Liver (tissue), 1 donor: Measurements from ENCODE around the gene BANK1.

Experiments used
- TF ChIP-seq, protein P1 (sequence below): IDR thresholded peaks from 2 replicates; pipeline ENCODE4 v1.6.1; 2016; ENCODE audit warnings: antibody characterized with exemption
- TF ChIP-seq, protein P2 (sequence below): IDR thresholded peaks from 2 replicates; pipeline ENCODE4 v1.6.1; 2016; ENCODE audit warnings: antibody characterized with exemption, mild to moderate bottlenecking

- TF ChIP-seq, protein P1, sequence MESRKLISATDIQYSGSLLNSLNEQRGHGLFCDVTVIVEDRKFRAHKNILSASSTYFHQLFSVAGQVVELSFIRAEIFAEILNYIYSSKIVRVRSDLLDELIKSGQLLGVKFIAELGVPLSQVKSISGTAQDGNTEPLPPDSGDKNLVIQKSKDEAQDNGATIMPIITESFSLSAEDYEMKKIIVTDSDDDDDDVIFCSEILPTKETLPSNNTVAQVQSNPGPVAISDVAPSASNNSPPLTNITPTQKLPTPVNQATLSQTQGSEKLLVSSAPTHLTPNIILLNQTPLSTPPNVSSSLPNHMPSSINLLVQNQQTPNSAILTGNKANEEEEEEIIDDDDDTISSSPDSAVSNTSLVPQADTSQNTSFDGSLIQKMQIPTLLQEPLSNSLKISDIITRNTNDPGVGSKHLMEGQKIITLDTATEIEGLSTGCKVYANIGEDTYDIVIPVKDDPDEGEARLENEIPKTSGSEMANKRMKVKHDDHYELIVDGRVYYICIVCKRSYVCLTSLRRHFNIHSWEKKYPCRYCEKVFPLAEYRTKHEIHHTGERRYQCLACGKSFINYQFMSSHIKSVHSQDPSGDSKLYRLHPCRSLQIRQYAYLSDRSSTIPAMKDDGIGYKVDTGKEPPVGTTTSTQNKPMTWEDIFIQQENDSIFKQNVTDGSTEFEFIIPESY, result no peak
- TF ChIP-seq, protein P2, sequence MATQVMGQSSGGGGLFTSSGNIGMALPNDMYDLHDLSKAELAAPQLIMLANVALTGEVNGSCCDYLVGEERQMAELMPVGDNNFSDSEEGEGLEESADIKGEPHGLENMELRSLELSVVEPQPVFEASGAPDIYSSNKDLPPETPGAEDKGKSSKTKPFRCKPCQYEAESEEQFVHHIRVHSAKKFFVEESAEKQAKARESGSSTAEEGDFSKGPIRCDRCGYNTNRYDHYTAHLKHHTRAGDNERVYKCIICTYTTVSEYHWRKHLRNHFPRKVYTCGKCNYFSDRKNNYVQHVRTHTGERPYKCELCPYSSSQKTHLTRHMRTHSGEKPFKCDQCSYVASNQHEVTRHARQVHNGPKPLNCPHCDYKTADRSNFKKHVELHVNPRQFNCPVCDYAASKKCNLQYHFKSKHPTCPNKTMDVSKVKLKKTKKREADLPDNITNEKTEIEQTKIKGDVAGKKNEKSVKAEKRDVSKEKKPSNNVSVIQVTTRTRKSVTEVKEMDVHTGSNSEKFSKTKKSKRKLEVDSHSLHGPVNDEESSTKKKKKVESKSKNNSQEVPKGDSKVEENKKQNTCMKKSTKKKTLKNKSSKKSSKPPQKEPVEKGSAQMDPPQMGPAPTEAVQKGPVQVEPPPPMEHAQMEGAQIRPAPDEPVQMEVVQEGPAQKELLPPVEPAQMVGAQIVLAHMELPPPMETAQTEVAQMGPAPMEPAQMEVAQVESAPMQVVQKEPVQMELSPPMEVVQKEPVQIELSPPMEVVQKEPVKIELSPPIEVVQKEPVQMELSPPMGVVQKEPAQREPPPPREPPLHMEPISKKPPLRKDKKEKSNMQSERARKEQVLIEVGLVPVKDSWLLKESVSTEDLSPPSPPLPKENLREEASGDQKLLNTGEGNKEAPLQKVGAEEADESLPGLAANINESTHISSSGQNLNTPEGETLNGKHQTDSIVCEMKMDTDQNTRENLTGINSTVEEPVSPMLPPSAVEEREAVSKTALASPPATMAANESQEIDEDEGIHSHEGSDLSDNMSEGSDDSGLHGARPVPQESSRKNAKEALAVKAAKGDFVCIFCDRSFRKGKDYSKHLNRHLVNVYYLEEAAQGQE, result no peak
Observed at GRCh38 chr4:101855239-101855638, 64.7 kb downstream of the BANK1 start.
